Omental fat pad (tissue), 4 donors: Measurements from ENCODE around the gene ASAP2. TPM values are rescaled to one million over a fixed set of nuclear protein-coding genes. Genes with fewer than 3 reads are reported as not detected.

Source experiments
- ATAC-seq: fragments of 150-250 bp; one replicate; pipeline ENCODE4 v1.9.1; 2016; ENCODE audit warnings: mild to moderate bottlenecking, moderate library complexity; ENCODE audit not compliant: low FRiP score
- DNase-seq: peaks from one replicate; pipeline ENCODE4 v3.0.0-alpha.2; 2019; ENCODE audit warnings: low spot score
- total RNA-seq, 4 donors: library from RNA; depleted of rRNA; stranded (reverse); fragments of >200 nt; gene quantifications; one replicate each; pipeline ENCODE4 v1.1.0, GENCODE V29; 2016
- TF ChIP-seq, protein P1 (sequence below), 3 donors: fragments of 450-650 bp; IDR thresholded peaks; one replicate each; pipeline ENCODE4 v1.5.1; 2016 to 2017; ENCODE audit warnings: antibody characterized with exemption in 3 of 3, mild to moderate bottlenecking in 3 of 3, moderate library complexity in 2 of 3

ASAP2 gene
- total RNA-seq, 4 donors from 2014 or later, result 16.8 to 57.4 (median 22.8) TPM

DNA sequence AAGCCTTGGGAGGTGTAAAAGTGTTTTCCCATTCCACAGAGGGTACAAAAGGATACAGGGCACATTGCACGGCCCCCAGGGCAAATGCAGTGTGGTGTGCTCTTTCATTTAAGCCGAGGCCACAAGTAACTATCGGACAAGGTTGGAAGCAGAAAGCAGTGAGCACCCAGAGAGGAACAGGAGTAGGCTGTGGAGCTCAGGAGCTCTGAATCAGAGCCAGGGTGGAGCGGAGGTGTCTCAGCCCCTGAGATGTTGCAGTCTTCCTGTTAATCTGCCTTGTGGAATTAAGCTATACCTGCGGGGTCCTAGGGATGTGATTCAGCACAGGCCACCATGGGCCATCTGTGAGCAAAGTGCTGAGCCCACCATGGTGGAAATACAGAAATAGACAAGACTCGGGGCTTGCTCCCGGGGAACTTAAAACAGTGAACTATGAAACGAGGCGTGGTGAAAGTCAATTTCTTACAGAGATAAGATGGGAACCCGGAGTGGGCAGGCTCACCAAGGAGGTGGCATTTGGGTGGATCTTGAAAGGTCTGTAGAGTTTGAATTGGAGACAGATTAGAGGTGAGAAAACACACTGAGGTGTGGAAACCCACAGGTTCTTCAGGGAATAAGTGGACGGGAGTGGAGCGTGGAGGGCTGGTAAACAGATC is 44.0 kb downstream of the ASAP2 start:
- TF ChIP-seq, protein P1, sequence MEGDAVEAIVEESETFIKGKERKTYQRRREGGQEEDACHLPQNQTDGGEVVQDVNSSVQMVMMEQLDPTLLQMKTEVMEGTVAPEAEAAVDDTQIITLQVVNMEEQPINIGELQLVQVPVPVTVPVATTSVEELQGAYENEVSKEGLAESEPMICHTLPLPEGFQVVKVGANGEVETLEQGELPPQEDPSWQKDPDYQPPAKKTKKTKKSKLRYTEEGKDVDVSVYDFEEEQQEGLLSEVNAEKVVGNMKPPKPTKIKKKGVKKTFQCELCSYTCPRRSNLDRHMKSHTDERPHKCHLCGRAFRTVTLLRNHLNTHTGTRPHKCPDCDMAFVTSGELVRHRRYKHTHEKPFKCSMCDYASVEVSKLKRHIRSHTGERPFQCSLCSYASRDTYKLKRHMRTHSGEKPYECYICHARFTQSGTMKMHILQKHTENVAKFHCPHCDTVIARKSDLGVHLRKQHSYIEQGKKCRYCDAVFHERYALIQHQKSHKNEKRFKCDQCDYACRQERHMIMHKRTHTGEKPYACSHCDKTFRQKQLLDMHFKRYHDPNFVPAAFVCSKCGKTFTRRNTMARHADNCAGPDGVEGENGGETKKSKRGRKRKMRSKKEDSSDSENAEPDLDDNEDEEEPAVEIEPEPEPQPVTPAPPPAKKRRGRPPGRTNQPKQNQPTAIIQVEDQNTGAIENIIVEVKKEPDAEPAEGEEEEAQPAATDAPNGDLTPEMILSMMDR (IDR thresholded peaks at IDR 0.05), result no peak
- no peak for ATAC-seq

DNA sequence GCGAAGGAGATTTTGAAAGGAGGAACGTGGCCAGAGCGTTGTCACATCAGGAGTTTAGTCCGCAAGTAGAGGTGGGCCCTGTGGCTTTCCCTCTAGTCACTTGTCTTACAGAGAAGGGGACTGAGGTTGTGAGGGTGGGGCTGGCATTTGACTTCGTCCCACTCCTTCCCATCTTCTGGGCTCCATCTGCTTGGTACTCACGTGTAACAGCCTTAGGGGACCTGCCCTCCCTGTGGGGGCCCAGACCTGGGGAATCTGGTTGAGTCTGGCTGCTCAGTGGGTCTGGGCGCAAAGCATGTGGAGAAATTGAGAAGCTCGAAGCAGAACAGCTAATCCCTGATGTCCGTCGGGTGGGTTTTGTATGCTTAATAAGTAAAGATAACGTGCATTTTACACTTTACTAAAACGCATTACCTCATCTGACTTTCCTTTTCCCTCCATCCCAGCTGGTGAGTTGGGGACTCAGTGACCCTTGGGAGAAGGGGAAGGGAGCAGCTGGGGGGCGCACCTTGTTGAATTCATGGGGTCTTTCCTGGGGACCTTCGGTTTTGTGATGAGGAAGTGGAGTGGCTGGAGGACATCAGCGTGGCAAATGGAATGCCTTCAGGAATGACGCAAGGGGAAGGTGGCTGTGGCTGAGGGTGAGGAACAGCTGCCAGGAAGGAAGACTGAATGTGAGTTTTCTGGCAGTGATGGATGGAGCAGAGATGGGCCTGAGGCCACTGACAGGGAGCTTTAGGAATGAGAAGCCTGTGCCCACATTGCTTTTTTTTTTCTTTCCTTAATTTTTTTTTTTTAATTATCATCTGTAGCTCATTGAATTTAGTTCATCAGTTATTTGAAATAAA is 44.8 kb downstream of the ASAP2 start:
- no peak for ATAC-seq
- no peak for DNase-seq
- TF ChIP-seq, protein P1 (IDR thresholded peaks at IDR 0.05), result no peak

More for the DNA sequence above, 44.0 kb downstream of the ASAP2 start:
- DNase-seq, result no peak

GRCh38 chr2:9252002-9252357 is 45.4 kb downstream of the ASAP2 start:
- TF ChIP-seq, protein P1 (IDR thresholded peaks at IDR 0.05), result no peak
- ATAC-seq (no peak), DNase-seq (no peak)

- no peak for ATAC-seq
- TF ChIP-seq, protein P1 (IDR thresholded peaks at IDR 0.05), result no peak
- no peak for DNase-seq
Observed at GRCh38 chr2:9255416-9255815, 48.8 kb downstream of the ASAP2 start.

GRCh38 chr2:9256147-9256546 is 49.5 kb downstream of the ASAP2 start:
- TF ChIP-seq, protein P1 (IDR thresholded peaks at IDR 0.05), result no peak
- no peak for DNase-seq
- no peak for ATAC-seq

GRCh38 chr2:9256570-9257043 is 50.0 kb downstream of the ASAP2 start:
- no peak for DNase-seq
- ATAC-seq, result no peak
- TF ChIP-seq, protein P1 (IDR thresholded peaks at IDR 0.05), result no peak
